Effector CD8-positive, alpha-beta T cell (primary cell): ENCODE measurements around the gene INAFM1.
A peak's percentile ranks its signal among the peaks of the same experiment; 100 is the strongest.
"Not testable (repeated sequence)": the region's sequence is repeated elsewhere in the genome, so short reads cannot be mapped to it uniquely, and the experiment has no call there.

ENCODE experiments used
- DNase-seq: peaks from one replicate; lab custom pipeline; 2025; lab: John Stamatoyannopoulos, UW

Gene INAFM1

DNA sequence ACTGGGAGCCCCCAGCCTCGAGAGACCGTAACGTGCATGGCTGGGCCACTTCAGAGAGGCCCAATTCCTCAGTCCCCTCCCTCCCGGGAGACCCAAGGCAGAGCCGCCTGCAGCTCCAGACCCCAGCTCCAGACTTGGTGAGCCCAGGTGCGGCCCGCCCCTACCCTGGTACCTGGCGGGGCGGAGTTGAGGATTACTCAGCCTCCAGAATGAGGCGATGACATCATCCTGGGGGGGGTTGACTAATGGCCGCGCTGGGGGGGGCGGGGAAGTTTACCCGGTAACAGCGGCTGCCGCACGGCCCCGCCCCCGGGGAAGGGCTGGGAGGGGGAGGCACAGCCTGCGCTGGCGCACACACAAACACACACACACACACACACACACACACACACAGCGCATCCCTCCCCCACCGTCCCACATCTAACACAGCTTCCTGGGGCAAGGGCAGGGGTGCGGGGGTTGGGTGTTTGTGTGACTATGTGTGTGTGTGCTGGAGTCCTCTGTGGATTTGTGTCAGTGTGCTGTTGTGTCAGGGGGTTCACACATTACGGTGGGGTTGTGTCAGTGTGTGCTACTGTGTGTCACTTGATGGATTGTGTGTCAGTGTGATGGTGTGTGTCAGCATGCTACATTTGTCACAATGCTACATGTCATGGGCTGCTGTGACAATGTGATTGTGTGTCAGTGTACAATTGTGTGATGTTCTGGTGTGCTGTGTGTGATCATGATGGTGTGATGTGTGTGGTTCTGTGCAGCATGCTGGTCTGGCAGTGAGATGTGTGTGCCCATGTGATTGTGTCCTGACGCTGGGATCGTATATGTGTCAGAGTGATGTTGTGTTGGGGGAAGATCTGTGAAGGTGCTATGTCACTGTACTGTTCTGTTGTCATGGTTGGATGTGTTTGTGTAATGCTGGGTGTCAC, 33.4 kb upstream of the INAFM1 start:
- peak; percentile 76 for DNase-seq

DNA sequence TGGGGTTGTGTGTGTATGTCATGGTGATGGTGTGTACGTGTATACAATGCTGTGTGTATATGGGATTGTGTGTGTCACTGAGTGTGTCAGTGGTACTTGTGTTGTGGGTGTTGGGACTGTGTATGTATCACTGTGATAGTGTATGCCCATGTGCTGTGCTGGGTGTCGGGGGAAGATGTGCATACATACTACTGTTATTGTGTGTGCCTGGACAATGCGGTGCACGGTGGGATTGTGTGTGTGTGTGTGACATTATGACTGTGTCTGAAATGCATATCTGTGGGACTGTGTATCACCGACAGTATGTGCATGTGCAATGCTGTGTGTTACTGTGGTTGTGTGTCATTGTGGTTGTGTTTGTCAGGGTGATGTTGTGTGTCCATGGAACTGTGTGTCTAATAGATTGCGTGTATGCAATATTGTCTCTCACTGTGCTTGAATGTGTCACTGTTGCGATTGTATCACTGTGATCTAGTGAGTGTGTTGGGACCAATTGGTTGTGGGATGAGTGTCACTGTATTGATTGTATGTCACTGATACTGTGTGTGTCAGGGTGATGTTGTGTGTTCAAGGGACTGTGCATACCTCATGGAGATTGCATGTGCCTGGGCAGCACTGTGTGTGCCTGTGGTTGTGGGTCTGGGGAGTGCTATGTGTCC, 32.6 kb upstream of the INAFM1 start:
- no peak for DNase-seq

DNA sequence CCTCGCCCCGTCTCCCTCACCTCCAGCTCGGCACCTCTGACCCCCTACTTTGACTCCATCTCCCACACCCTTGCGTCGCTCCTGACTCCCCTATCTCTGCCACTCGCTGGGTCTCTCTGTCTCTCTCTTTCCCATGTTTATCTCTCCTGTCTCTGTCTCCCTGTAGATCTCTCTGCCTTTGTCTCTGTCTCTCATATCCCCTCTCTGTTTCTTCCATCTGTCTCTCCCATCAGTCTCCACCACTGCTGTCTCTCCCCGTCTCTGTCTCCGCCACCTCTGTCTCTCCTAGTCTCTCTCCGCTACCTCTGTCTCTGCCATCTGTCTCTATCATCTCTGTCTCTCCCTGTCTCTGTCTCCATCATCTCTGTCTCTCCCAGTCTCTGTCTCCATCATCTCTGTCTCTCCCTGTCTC, 31.3 kb upstream of the INAFM1 start:
- DNase-seq: no peak

DNA sequence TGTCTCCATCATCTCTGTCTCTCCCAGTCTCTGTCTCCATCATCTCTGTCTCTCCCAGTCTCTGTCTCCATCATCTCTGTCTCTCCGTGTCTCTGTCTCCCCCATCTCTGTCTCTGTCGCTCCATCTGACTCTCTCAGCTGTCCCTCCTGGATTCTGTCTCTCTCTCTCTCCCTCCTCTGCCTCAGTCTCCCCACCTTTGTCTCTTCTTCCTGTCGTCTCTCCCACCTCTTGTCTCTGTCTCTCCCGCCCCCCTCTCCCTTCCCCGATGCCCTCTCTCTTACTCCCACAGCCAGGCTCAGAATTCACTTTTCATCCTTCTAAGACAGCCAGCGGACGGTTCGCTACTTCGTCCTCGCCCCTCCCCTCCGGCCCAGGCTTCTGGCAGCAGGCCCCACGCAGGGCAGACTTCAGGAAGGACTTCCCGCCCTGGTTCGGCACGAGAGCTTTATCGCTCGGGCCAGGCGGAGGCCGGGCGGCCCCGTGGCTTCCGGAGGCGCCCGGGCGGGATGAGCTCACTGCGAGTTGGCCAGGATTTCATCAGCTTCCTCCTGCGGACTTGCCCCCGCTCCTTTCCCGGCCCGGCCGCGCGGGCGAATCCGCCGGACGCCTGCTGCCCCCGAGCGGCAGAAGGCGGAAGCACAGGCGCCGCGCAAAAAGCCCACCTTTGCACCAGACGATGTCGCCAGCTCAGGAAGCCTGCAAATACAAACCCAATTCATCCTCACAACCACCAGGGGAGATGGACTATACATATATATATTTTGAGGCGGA, 30.7 kb upstream of the INAFM1 start:
- DNase-seq: peak; percentile 75

DNA sequence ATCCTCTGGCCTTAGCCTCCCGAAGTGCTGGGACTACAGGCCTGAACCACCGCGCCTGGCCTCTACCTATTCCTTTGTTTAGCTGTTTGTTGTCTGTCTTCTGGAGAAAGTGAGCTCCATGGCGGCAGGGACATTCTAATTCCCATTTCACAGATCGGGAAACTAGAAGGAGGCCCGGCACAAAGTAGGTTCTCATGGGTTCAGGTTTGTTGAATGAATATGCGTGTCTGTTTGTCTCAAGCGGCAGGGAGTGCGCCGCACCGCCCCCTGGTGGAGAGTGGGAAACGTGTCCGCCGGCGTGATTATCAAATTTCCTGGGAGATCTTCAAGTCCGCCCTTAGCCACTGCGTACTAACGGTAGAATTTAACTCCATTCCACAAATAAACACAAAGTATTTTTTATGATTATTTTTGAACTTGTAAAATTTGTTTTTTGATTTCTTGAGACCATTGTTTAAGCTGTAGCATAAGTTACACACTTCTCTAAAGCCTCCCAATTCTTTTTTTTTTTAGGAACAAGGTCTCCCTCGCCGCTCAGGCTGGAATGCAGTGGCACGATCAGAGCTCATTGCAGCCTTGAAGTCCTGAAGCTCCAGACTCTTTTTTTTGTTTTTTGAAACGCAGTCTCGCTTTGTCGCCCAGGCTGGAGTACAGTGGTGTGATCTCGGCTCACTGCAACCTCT, 27.2 kb upstream of the INAFM1 start:
- DNase-seq: peak; percentile 76

DNA sequence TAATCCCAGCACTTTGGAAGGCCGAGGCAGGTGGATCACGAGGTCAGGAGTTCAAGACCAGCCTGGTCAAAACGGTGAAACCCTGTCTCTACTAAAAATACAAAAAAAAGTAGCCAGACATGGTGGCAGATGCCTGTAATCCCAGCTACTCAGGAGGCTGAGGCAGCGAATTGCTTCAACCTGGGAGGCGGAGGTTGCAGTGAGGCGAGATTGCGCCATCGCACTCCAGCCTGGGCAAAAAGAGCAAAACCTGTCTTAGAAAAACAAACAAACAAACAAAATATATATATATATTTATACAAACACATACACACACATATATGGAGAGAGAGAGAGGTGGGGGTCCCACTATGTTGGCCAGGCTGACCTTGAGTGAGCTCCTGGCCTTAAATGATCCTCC, 21.7 kb upstream of the INAFM1 start:
- not testable (repeated sequence) for DNase-seq

DNA sequence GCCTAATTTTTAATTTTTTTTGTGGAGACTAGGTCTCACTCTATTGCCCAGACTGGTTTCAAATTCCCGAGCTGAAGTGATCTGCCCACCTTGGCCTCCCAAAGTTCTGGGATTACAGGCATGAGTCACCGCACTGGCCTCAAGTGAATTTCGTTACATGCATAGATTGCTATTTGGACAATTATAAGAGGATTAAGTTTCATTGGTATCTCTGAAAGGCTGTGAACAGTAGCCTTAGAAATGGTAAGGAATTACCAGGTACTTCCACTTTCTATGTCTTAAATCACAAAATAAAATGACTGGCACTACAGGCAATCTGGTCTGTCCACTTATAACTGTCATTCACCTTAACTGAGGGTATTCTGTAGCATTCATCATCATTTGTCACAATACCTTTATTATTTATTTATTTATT, 21.2 kb upstream of the INAFM1 start:
- DNase-seq: no peak

DNA sequence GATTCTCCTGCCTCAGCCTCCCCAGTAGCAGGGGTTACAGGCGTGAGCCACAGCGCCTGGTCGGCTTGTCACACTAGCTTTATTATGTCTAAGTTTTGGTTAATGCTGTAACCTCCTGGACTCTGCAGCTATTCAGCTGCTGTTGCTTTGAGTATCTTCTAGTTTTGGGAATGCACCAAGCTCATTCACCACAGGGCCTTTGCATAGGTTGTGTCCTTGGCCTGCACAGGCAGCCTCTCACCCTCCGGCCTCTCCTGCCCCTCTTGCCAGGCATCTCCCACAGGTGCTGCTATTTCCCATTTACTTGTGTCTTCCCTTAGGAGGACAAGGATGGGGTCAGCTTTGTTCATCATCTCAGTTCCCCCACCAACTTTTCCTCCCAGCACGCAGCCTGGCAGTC, 20.7 kb upstream of the INAFM1 start:
- no peak for DNase-seq

DNA sequence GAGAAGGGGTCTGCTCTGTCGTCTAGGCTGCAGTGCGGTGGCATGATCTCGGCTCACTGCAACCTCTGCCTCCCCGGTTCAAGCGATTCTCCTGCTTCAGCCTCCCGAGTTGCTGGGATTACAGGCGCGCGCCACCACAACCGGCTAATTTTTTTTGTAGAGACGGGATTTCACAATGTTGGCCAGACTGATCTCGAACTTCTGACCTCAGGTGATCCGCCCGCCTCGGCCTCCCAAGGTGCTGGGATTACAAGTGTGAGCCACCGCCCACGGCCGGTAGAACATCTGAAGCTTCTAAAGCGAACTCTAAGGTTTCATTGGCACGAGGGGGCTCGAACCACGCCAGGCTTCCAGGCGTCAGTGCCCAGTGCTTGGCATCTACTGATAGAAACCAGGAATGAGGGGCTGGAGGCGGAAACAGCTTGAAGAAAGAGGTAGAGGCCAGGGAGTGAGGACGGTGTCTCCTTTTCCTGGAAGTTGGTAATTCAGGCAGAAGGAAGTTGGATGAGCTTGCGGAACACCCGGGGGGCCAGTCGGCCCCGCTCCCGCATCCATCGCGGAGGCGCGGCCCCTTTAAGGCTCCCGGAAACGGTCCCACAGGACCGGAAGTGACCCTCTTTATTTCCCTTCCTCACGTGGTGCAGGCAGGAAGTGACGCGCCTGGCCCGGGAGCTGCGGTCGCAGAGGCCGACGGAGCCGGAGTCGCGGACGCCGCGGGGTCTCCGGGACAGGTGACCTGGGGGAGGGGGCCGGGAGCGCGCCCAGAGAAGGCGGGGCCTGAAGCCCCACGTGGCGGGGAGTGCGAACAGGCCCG, 18.6 kb upstream of the INAFM1 start, which contains the start of gene CCDC9:
Gene CCDC9, plus strand, starts transcription at position 647 of the 814 bp plus-strand sequence. CDS start 1,876 bp downstream, outside the sequence.
- peak; percentile 95 for DNase-seq

DNA sequence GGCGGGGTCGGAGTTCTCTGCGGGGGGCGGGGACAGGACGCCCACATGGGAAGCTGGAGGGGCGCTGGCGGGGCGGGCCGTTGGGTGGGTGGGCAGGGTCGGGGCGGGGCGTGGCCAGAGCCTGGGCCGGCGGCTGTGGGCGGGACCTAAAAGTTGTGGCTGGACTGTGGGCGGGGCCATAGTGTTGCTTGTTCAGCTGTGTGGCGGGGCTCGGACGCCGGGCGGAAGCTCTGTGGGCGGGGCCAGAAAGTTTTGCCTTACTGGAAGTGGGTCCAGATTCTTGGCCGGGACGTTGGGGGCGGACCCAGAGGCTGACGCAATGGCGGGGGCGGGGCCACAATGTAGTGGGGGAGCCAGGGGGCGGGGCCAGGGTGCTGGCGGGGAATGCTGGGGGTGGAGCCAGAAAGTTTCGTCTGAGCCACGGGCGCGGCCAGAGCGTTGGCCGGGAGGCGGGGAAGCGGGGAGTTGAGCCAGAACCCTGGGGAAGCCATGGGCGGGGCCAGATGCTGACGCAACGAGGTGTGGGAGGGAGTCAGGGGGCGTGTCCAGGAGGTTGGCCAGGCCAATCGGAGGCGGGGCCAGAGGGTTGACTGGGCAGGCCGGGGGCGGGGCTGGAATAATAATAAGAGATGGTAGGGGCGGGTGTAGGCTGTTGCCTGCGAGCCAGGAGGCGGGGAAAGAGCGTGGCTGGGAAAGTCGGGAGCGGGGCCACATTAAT, 17.8 kb upstream of the INAFM1 start:
- peak; percentile 100 for DNase-seq

DNA sequence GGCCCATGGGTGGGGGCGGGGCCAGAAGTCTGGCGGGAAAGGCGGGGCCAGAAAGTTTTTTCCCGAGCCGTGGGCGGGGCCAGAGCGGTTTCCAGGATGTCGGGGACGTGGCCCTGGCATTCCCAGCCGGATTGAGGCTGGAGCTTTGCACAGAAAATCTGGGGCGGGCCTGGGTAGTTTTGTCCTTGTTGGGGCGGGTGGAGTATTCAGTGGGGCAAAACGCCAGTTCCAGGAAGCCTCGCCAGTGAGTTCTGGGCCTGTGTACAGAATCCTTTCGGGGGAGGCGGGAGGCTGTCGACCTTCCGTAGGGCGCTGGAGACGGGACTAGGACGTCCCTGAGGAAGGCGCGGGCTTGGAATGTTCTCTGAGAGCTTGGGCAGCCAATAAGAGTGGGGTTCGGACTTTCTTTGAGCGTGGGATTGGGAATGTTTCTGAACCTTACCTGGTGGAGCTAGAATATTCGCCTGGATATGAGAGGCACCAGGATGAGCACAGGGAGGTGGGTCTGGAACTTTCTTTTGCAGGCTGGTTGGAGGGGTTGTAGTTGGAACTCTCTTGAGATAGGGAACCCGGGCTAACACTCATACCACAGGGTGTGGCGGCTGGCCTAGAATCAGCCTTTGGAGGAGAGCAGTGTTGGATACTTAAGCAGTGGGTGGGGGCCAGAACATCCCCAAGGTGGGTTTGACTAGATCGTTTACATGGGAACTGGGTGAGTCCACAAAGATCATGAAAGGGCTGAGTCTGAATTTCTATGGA, 17.1 kb upstream of the INAFM1 start:
- no peak for DNase-seq

DNA sequence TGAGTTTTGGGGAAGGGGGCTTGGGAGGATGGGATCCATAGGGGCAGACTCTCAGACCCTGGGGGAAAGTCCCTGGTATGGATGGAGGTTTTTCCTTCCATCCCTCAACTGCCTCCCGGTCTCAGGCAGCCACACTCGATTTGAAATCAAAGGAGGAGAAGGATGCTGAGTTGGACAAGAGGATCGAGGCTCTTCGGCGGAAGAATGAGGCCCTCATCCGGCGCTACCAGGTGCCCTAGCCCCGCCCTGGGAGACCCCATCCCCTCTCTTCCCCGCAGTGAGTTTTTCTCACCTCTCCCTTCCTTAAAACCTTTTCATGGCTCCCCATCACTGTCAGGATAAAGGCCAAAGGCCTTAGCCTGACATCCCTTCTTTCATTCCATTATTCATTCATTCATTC, 16.3 kb upstream of the INAFM1 start:
- no peak for DNase-seq

DNA sequence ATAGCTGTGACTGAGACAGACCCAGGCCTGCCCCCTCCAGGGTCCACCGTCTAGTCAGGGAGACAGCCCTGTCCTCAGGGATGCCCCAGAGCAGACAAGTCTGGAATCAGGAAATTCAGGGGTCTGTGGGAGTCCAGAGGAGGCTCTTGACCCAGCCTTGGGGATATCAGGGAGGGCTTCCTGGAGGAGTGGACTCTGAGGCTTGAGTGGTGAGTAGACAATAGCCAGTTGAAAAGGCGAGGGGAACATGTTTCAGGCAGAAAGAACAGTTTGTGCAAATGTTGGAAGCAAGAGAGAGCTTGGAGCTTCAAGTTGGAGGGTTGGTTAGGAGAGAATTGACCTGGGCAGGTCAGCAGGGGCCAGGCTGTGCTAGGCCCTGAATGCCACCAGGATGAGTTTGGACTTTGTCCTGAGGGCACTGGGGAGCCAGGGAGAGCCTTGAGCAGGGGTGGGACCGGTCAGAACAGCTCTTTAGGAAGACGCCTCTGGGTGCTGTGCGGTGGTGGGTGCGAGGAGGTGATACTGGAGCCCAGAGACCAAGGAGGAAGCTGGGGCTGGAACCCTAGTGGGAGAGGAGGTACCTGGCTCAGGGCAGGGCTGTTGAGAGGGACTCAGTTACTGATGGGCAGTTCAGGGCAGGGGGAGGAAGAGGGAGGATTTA, 15.7 kb upstream of the INAFM1 start:
- no peak for DNase-seq

DNA sequence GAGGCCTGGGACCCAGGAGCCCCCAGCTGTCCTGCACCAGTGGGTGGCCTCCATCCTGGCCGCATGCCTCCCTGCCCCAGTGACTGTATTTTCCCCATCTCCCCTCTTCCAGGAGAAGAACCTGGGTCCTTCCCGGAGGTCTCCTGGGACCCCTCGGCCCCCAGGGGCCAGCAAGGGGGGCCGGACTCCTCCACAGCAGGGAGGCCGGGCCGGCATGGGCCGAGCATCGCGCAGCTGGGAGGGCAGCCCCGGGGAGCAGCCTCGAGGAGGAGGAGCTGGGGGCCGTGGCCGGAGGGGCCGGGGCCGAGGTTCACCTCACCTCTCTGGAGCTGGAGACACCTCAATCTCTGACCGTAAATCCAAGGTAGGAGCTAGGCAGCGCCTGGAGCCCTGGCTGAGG, 14.2 kb upstream of the INAFM1 start:
- no peak for DNase-seq

DNA sequence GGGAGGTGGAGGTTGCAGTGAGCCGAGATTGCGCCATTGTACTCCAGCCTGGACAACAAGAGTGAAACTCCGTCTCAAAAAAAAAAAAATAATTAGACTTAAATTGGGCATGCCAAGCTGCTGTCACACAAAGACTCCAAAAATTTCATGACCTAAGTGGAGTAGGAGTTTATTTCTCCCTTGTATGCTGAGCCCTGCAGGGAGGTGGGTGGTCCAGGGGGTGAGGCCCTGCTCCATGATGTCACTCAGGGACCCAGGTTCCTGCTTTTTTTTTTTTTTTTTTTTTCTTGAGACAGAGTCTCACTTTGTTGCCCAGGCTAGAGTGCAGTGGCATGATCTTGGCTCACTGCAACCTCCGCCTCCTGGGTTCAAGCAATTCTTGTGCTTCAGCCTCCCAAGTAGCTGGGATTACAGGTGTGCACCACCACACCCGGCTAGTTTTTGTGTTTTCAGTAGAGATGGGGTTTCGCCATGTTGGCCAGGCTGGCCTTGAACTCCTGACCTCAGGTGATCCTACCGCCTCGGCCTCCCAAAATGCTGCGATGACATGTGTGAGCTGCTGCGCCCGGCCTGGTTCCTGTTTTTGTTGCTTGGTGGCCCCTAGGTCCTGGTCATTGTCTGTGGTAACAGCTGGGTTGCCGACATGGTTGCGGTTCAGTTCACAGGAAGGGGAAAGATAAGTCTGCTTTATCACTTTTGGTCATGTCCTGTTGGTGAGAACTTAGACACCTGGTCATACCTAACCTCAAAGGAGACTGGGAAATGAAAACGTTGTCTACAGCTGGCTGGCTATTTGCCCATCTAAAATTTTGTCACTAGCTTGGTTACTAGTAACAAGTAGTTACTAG, 12.5 kb upstream of the INAFM1 start:
- DNase-seq: not testable (repeated sequence)

DNA sequence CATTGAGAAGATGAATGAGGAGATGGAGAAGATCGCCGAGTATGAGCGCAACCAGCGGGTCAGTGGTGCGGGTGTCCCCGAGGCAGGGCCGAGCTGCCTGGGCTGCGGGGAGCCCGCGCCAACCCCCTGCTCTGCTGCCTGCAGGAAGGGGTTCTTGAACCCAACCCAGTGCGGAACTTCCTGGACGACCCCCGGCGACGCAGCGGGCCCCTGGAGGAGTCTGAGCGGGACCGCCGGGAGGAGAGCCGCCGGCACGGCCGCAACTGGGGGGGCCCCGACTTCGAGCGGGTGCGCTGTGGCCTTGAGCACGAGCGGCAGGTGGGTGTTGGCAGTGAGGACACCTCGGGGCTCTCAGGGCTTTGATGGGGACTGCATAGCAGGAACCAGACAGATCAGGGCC, 10.1 kb upstream of the INAFM1 start:
- DNase-seq: no peak

DNA sequence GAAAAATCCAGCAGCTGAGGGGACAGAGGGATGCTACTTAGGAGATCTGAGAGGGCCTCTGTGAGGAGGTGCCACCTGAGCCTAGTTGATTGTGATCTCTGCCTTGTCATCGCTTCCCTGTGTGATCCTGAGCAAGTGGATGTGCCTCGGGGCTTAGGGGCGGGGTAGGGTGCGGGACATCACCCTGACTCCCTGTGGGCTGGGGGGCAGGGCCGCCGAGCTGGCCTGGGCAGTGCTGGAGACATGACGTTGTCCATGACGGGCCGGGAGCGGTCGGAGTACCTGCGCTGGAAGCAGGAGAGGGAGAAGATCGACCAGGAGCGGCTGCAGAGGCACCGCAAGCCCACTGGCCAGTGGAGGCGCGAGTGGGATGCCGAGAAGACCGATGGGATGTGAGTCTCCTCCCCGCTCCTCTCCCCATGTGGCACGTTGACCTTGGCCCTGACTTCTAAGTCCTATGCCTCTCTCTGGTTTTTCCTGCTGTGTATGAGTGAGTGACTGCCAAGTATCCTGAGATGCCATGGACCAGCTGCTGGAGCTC, 8.2 kb upstream of the INAFM1 start:
- DNase-seq: no peak

DNA sequence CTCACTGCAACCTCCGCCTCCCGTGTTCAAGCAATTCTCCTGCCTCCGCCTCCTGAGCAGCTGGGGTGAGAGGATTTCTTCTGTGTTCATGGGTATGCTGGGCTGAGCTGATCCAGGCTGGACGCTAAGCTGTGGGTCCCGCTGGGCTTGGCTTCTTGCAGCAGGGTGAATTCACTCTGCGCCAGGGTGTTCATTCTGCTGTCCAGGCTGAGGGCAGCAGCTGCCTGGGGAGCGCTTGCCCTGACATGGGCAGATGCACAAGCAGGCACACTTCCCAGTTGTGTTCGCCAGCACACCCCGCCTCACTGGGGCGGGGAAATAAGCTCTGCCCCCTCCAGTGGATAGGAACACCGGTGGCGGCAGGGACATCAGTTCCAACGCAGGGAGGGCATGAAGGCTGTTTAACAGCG, 7.3 kb upstream of the INAFM1 start:
- no peak for DNase-seq
